SKM-1 treated with dmso at 0.1 percent for 144 hours (cell line): Measurements from ENCODE around the gene NR2E1.

Experiments used
- DNase-seq: peaks from one replicate; lab custom pipeline; 2025; ENCODE audit not compliant: unreplicated experiment; lab: John Stamatoyannopoulos, UW

NR2E1 gene

DNA sequence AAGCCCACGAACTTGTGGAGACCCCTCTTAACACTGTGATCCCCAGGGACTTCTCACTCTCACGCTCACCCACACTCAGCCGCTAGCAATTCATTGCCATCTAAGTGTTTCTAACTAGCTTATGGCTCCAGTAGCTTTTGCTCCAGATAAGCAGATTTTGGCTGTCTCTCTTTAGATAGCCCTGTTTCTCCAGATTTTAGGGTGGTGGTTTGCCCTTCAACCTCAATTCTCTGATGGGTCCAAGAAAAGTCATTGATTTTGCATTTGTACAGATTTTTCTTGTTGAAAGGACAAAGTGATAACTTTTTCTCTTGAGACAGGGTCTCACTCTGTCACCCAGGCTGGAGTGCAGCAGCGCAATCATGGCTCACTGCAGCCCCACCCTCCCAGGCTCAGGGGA, 41.2 kb downstream of the NR2E1 start:
- DNase-seq = no peak

DNA sequence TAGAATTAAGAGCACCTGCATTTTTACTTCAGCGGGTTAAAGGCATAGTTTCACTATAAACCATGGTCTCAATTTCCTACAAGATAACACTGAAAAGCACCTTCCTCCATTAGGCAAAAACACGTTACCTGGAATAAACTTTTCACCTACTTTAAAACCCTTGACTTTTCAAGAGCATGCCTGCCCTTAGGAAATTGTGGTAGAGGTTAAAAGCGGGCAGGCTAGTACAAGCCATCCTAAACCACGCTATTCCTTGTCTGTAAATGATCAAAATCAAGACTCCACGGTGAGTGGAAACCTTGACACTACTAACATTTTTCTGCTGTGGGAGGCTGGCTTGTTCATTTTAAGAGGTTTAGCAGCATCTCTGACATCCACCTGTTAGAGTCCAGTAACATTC, 43.9 kb downstream of the NR2E1 start:
- DNase-seq = no peak

GRCh38 chr6:108210556-108210955, 44.7 kb downstream of the NR2E1 start:
- DNase-seq = no peak

- no peak for DNase-seq
Measured at GRCh38 chr6:108211671-108212070, 45.8 kb downstream of the NR2E1 start.

GRCh38 chr6:108222064-108222463, 56.2 kb downstream of the NR2E1 start:
- DNase-seq = no peak

DNA sequence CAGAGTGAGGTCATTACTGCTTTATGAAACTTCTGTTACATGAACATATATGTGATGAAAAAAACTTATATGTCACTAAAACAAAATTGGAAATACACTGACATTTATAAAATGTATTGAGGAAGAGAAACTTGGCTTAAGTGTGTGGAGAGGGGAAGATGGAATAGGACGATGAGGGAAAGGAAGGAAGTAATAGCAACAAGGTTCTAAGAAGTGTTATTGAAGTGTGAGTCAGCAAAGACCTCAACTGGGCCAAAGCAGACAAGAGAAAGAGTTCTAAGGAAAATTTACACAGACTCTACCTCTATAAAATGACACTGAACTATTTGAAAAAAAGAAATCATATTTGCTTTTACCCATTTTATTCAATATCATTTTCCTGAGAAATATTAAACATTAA, 56.7 kb downstream of the NR2E1 start:
- DNase-seq = no peak

- no peak for DNase-seq
Measured at GRCh38 chr6:108227290-108227689, 61.5 kb downstream of the NR2E1 start.

DNA sequence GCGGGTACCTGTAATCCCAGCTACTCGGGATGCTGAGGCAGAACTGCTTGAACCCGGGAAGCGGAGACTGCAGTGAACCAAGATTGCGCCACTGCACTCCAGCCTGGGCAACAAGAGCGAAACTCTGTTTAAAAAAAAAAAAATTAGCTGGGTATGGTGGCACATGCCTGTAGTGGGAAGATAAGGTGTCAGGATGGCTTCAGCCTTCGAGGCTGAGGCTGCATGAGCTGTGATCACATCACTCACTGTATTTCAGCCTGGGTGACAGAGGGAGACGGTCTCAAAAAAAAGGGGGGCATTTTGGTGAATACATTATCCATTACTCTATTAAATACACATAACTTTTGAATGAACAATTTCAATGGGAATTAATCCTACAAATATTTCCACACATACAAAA, 62.6 kb downstream of the NR2E1 start:
- no peak for DNase-seq

- DNase-seq = no peak
Measured at GRCh38 chr6:108235127-108235526, 69.3 kb downstream of the NR2E1 start.

GRCh38 chr6:108236791-108237190, 71.0 kb downstream of the NR2E1 start:
- no peak for DNase-seq

GRCh38 chr6:108238322-108238721, 72.5 kb downstream of the NR2E1 start:
- DNase-seq = no peak
